Motor neuron (in vitro differentiated cells): ENCODE measurements around the gene ARHGAP26. TPM values are rescaled to one million over a fixed set of nuclear protein-coding genes. Genes with fewer than 3 reads are reported as not detected.

Experiments used
- ATAC-seq, 8 experiments: fragments of 200-7000 bp; cut with Tn5 transposase; replicated peaks in 6 of 8; 2 replicates each; pipeline ENCODE4 v1.8.0; 2021; ENCODE audit warnings: mild to moderate bottlenecking in 8 of 8, moderate library complexity in 8 of 8
- H3K27ac ChIP-seq, 2 donors: fragments of 250-450 bp; sonication (Bioruptor Pico); 2 replicates each; pipeline ENCODE4 v1.9.0; 2021; ENCODE audit warnings: antibody characterized with exemption in 2 of 2, mild to moderate bottlenecking in 2 of 2, moderate library complexity in 1 of 2
- H3K4me1 ChIP-seq, 2 donors: fragments of 250-450 bp; sonication (Bioruptor Pico); replicated peaks in 1 of 2; 2 replicates each; pipeline ENCODE4 v1.6.1; 2021; ENCODE audit warnings: antibody characterized with exemption in 2 of 2, mild to moderate bottlenecking in 2 of 2, moderate library complexity in 1 of 2
- H3K4me3 ChIP-seq, 5 donors: fragments of 250-450 bp; sonication (Bioruptor Pico); 2 replicates each; pipeline ENCODE4 v1.9.0; 2021; ENCODE audit warnings: antibody characterized with exemption in 5 of 5, mild to moderate bottlenecking in 5 of 5, moderate library complexity in 4 of 5
- WGBS, 10 experiments: fragments of 450-650 bp; shearing (Covaris generic); methylation state at CpG; one replicate each; pipeline ENCODE4 v1.0.0; 2022; 5-methylcytosine and 5-hydroxymethylcytosine counted together
- in situ Hi-C, 9 experiments: fragments of 400-800 bp; cut with MboI; loops; one replicate each; pipeline ENCODE4 v1.15.0; 2021; ENCODE audit warnings: low sequenced_read_pairs in 9 of 9, low pct_unique_long_range_greater_than_20kb in 2 of 9; ENCODE audit not compliant: unreplicated experiment in 9 of 9
- total RNA-seq, 8 experiments: library from RNA; unstranded; fragments of 300-600 nt; gene quantifications; 2 replicates each; pipeline versions ENCODE4 v1.2.3 to v1.2.4, GENCODE V29; 2022

Gene ARHGAP26
- total RNA-seq, 8 experiments from 2014 or later: 1.3 to 14.2 (median 7.0) TPM

DNA sequence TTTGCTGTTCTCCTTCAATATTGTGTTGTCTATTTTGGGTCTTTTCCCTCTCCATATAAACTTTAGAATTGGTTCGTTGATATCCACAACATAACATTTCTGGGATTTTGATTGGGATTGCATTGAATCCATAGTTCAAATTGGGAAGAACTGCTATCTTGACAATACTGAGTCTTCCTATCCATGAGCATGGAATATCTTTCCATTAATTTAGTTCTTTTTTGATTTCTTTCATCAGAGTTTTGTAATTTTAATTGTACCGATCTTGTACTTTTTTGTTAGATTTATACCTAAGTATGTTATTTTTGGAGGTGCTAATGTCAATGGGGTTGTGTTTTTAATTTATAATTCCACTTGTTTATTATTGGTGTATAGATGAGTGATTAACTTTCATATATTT lies 498.2 kb downstream of the ARHGAP26 start:
- WGBS, 10 experiments: 88 to 100% (median 100%) methylated on average over 2 of the region's 2 CpGs; no CpG with 5 or more reads in 1 of the 10 experiments
- no peak overlapping the region for H3K27ac ChIP-seq
- no peak overlapping the region for H3K4me3 ChIP-seq
- H3K4me1 ChIP-seq: no peaks in the 10 kb centered on the region
- in situ Hi-C loops: no loop called here
- no peak for ATAC-seq

DNA sequence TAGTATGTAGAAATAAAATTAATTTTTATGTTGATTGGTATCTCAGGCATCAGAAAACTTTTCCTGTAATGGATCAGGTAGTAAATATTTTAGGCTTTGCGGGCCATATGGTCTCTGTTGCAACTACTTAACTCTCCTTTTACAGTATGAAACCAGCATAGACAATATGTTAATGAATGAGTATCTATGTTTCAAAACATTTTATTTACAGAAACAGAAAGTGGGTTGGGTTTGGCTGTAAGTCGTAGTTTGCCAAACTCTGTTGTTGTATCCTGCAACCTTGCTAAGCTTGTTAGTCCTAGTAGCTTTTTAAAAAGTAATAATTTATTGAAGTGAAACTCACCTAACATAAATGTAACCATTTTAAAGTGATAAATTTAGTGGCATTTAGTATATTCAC lies 501.3 kb downstream of the ARHGAP26 start:
- in situ Hi-C loops: no loop called here
- WGBS, 10 experiments: 80 to 100% (median 100%) methylated on average over 1 to 2 of the region's 2 CpGs
- H3K27ac ChIP-seq: no peak overlapping the region
- H3K4me1 ChIP-seq: no peaks in the 10 kb centered on the region
- H3K4me3 ChIP-seq: no peak overlapping the region
- ATAC-seq: no peak

DNA sequence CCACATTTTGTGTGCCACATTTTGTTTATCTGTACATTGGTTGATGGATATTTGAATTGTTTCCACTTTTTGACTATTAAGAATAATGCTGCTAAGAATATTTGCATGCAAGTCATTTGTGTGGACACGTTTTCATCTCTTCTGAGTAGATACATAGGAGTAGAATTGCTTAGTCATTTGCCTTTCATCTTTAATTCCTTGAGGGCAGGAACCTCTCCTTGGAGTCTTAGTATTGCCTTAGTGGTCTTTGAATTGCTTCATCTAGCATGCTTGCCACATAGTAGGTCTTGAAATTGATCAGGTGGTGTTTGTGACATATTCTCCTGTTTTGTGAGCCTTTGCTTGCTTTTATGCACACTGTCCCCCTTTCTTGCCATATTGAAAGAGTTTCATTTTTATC lies 504.8 kb downstream of the ARHGAP26 start:
- Histone ChIP-seq H3K4me1 (no peaks in the 10 kb centered on the region), H3K4me3 (no peak overlapping the region), H3K27ac (no peak overlapping the region)
- peak in 1 of 8 experiments; percentile 19 for ATAC-seq
- WGBS, 10 experiments: 38 to 64% (median 41%) methylated on average over 1 of the region's 1 CpG; no CpG with 5 or more reads in 6 of the 10 experiments
- in situ Hi-C loops: no loop called here

DNA sequence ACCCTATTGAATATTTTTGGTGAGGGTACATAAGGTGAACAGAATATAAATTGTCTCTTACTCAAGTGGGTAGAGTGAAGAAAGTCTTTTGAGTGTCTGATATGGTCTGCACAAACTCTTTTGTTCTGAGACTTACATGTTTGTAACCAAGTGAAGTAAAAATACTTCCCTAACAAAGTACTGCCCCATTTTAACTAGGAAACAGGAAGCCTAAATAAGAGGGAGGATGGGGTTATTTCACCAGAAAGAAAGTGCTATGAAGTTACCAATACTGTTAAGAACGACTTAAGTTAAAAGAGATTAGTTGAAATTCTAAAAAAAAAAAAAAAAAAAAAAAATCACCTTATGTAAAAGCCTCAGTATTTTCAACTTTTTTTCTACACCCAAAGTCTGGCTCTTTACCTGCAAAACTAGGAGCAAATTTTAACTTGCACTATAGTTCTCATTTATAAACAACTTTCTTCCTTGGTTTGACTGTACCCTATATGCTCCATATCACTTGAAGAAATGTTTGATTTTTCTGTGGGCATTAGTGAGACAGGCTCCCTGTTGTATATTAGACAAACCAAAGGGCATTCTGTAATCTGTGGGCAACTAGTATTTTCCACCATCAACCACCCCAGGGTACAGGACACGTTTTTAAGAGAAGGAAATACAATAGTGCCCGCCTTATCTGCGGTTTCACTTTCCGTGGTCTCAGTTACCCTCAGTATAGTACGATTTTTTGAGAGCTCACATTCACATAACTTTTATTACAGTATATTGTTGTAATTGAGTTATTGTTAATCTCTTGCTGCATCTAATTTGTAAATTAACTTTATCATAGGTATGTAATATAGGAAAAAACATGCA lies 505.6 kb downstream of the ARHGAP26 start:
- 81 to 100% (median 90%) methylated on average over 1 to 6 of the region's 6 CpGs for WGBS, 10 experiments
- in situ Hi-C loops: no loop called here
- no peak overlapping the region for H3K4me3 ChIP-seq
- no peak for ATAC-seq
- H3K27ac ChIP-seq: no peak overlapping the region
- no peaks in the 10 kb centered on the region for H3K4me1 ChIP-seq

DNA sequence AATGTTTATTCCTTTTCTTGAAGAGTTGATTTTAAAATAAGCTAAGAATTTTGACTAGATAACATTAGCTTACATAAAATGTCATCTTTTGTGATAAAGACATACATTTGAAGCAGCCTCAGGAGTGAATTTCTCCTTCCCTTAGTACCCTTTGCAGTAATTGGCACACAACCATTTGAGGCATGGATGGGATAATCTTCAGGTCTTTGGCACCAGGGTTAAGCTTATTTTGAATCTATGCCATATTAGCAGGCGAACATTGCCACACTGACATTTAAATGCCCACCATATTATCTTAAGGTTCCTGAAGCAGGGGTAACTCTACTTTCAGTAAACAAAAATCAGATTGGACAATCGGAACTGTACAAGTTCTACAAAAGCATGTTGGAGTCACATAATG lies 507.4 kb downstream of the ARHGAP26 start:
- Histone ChIP-seq H3K27ac (no peak overlapping the region), H3K4me3 (no peak overlapping the region), H3K4me1 (no peaks in the 10 kb centered on the region)
- in situ Hi-C loops: no loop called here
- no peak for ATAC-seq
- WGBS, 10 experiments: 87 to 100% (median 95%) methylated on average over 1 to 2 of the region's 2 CpGs

Other genes with a start within 250 kb of the ARHGAP26 start
- gene FGF1, start 84.3 kb upstream of the ARHGAP26 start, total RNA-seq: 10 to 100 TPM in 2 of 8 experiments, 1 to 10 TPM in 1, under 1 TPM in 5; 0.23 to 80.3 (median 0.45) TPM